Glutamatergic neuron (in vitro differentiated cells): Measurements from ENCODE around the gene MYT1. TPM values are rescaled to one million over a fixed set of nuclear protein-coding genes. Genes with fewer than 3 reads are reported as not detected.

Source experiments
- DNase-seq: peaks from one replicate; pipeline ENCODE4 v3.0.0; 2022
- H3K27ac Mint-ChIP-seq: one replicate; pipeline ENCODE4 v1.8.0; 2020; ENCODE audit warnings: mild to moderate bottlenecking, mixed read lengths, inconsistent platforms; ENCODE audit not compliant: unreplicated experiment
- H3K27me3 Mint-ChIP-seq: one replicate; pipeline ENCODE4 v1.8.0; 2020; ENCODE audit warnings: mild to moderate bottlenecking, moderate library complexity, mixed read lengths, inconsistent platforms; ENCODE audit not compliant: unreplicated experiment
- H3K36me3 Mint-ChIP-seq: one replicate; pipeline ENCODE4 v1.8.0; 2020; ENCODE audit warnings: mild to moderate bottlenecking, mixed read lengths, inconsistent platforms; ENCODE audit not compliant: unreplicated experiment
- H3K4me1 Mint-ChIP-seq: one replicate; pipeline ENCODE4 v1.8.0; 2020; ENCODE audit warnings: mild to moderate bottlenecking, low read depth, mixed read lengths, inconsistent platforms; ENCODE audit not compliant: unreplicated experiment
- H3K4me3 Mint-ChIP-seq: one replicate; pipeline ENCODE4 v1.8.0; 2020; ENCODE audit warnings: mild to moderate bottlenecking, mixed read lengths, inconsistent platforms; ENCODE audit not compliant: unreplicated experiment
- H3K9me3 Mint-ChIP-seq: one replicate; pipeline ENCODE4 v1.8.0; 2020; ENCODE audit warnings: mild to moderate bottlenecking, moderate library complexity, mixed read lengths, inconsistent platforms; ENCODE audit not compliant: unreplicated experiment
- CTCF ChIP-seq: fragments of 200-600 bp; sonication (generic); IDR thresholded peaks from one replicate; pipeline ENCODE4 v1.5.0; 2021; ENCODE audit not compliant: partially characterized antibody, unreplicated experiment
- total RNA-seq: library from RNA; stranded (reverse); fragmentation: NEBNext Ultra II Directional; extraction: Animal tissue kit (Norgen Biotek cat#: 25700); gene quantifications from one replicate; pipeline ENCODE4 v1.2.1, GENCODE V29; 2021; ENCODE audit not compliant: unreplicated experiment

The MYT1 gene
- total RNA-seq, 1 donor from 2014 or later, result 159 TPM

- Mint-ChIP-seq H3K4me3 (no peak overlapping the region), H3K27ac (no peak overlapping the region), H3K27me3 (peaks cover 10% of the 10 kb centered on the region), H3K4me1 (peaks cover 22% of the 10 kb centered on the region), H3K36me3 (peaks cover 7% of the 10 kb centered on the region), H3K9me3 (peaks cover 26% of the 10 kb centered on the region)
- DNase-seq, result peak; percentile 1
- TF ChIP-seq CTCF, result no peak
Observed at GRCh38 chr20:64148581-64148980, 15.7 kb upstream of the MYT1 start.

GRCh38 chr20:64149141-64149540 lies 15.1 kb upstream of the MYT1 start:
- no peak for TF ChIP-seq CTCF
- Mint-ChIP-seq H3K9me3 (peaks cover 27% of the 10 kb centered on the region), H3K27me3 (peaks cover 12% of the 10 kb centered on the region), H3K4me1 (peaks cover 24% of the 10 kb centered on the region), H3K36me3 (peaks cover 7% of the 10 kb centered on the region), H3K27ac (no peak overlapping the region), H3K4me3 (no peak overlapping the region)
- DNase-seq, result peak; percentile 1

- peaks cover 22% of the 10 kb centered on the region for H3K9me3 Mint-ChIP-seq
Observed at GRCh38 chr20:64149809-64150560, 14.3 kb upstream of the MYT1 start.

GRCh38 chr20:64150756-64151632 lies 13.3 kb upstream of the MYT1 start:
- no peaks in the 10 kb centered on the region for H3K36me3 Mint-ChIP-seq
- H3K27me3 Mint-ChIP-seq, result peaks cover 13% of the 10 kb centered on the region
- no peak for TF ChIP-seq CTCF
- DNase-seq, result peak; percentile 7
- peak overlapping the region; percentile 33 for H3K27ac Mint-ChIP-seq
- H3K9me3 Mint-ChIP-seq, result peaks cover 19% of the 10 kb centered on the region
- peak overlapping the region; percentile 0 for H3K4me3 Mint-ChIP-seq
- peaks cover 27% of the 10 kb centered on the region for H3K4me1 Mint-ChIP-seq

More at GRCh38 chr20:64149809-64150560, 14.3 kb upstream of the MYT1 start:
- Mint-ChIP-seq H3K27me3 (peaks cover 10% of the 10 kb centered on the region), H3K27ac (no peak overlapping the region), H3K36me3 (no peaks in the 10 kb centered on the region), H3K4me3 (peak overlapping the region; percentile 20), H3K4me1 (peaks cover 24% of the 10 kb centered on the region)
- TF ChIP-seq CTCF, result no peak
- DNase-seq, result peak; percentile 2
